K562 (cell line): ENCODE results near the gene AMZ2. TPM values are rescaled to one million over a fixed set of nuclear protein-coding genes. Genes with fewer than 3 reads are reported as not detected.
"Not testable (repeated sequence)": the region's sequence is repeated elsewhere in the genome, so short reads cannot be mapped to it uniquely, and the experiment has no call there.

Source experiments
- ATAC-seq: fragments of 200-7000 bp; cut with Tn5 transposase; 3 replicates; pipeline ENCODE4 v1.9.1; 2020; ENCODE audit warnings: moderate library complexity
- BruUV-seq: library from RNA; stranded (reverse); fragments of 400-500 nt; replicated peaks from 2 replicates; lab custom pipeline; 2021; lab: Mats Ljungman, UMichigan
- CTCF ChIA-PET: fragments of 300-600 bp; formaldehyde crosslinking; extraction: SDS; loops from one replicate; lab custom pipeline; 2021; ENCODE audit warnings: low intra/inter-chr PET ratio; lab: Yijun Ruan, JAX
- POLR2A ChIA-PET: fragments of 300-600, 350-650 bp; sonication (Branson Sonifier 250); formaldehyde crosslinking; extraction: SDS; loops from one replicate; lab custom pipeline; 2021; ENCODE audit warnings: antibody characterized with exemption, inconsistent platforms; lab: Yijun Ruan, JAX
- DNase-seq, 4 experiments: peaks; one replicate each; pipeline versions ENCODE4 v3.0.0 to v3.0.0-alpha.2; 2011 to 2018; ENCODE audit warnings: low spot score in 3 of 4, mixed read lengths in 3 of 4; ENCODE audit errors: extremely low read depth in 1 of 4
- FAIRE-seq: peaks from 2 replicates; lab custom pipeline; 2011; peaks lifted over from hg19 to GRCh38; lab: Jason Lieb, UNC
- H2AFZ ChIP-seq: 2 replicates; pipeline ENCODE4 v1.6.0; 2011; ENCODE audit warnings: low read depth, low read length, control low read depth, inconsistent platforms
- H3K27ac ChIP-seq: fragments of 200-600 bp; 3 replicates; pipeline ENCODE4 v1.8.0; 2011; ENCODE audit warnings: low read depth, mild to moderate bottlenecking, control low read depth, inconsistent platforms, low read length, moderate library complexity, mixed read lengths; ENCODE audit errors: extremely low read depth
- H3K27me3 ChIP-seq, 2 experiments: fragments of 300-600 bp in 1 of 2; 2 replicates in 1 of 2; 3 replicates in 1 of 2; pipeline versions ENCODE4 v1.6.0 to v1.8.0; 2011; ENCODE audit warnings: inconsistent platforms in 2 of 2, low read length in 2 of 2, mild to moderate bottlenecking in 1 of 2, mixed read lengths in 1 of 2, moderate library complexity in 1 of 2; ENCODE audit not compliant: control insufficient read depth in 2 of 2, insufficient read depth in 2 of 2
- H3K36me3 ChIP-seq: fragments of 300-600 bp; 3 replicates; pipeline ENCODE4 v1.8.0; 2011; ENCODE audit warnings: mild to moderate bottlenecking, low read length, inconsistent platforms; ENCODE audit not compliant: control insufficient read depth, insufficient read depth
- H3K4me1 ChIP-seq, 2 experiments: fragments of 200-600 bp in 1 of 2; replicated peaks in 1 of 2; 2 replicates in 1 of 2; 3 replicates in 1 of 2; pipeline versions ENCODE4 v1.5.1 to v1.8.0; 2011; ENCODE audit warnings: inconsistent platforms in 2 of 2, low read length in 2 of 2, mild to moderate bottlenecking in 1 of 2, mixed read lengths in 1 of 2, moderate library complexity in 1 of 2; ENCODE audit not compliant: control insufficient read depth in 2 of 2, insufficient read depth in 2 of 2
- H3K4me2 ChIP-seq: 2 replicates; pipeline ENCODE4 v1.6.1; 2011; ENCODE audit warnings: low read length, control low read depth, inconsistent platforms, mixed read lengths; ENCODE audit not compliant: insufficient read depth
- H3K4me3 ChIP-seq: fragments of 200-600 bp; sonication (generic), shearing (Covaris generic); 2 replicates; pipeline ENCODE4 v1.5.1; 2016; ENCODE audit warnings: control low read depth, inconsistent platforms
- H3K79me2 ChIP-seq: fragments of 200-600 bp; 3 replicates; pipeline ENCODE4 v1.8.0; 2011; ENCODE audit warnings: low read length, inconsistent platforms; ENCODE audit not compliant: control insufficient read depth, insufficient read depth
- H3K9ac ChIP-seq, 2 experiments: 2 replicates each; pipeline versions ENCODE4 v1.6.0 to v1.6.1; 2011; ENCODE audit warnings: low read depth in 2 of 2, low read length in 2 of 2, control low read depth in 1 of 2, inconsistent platforms in 1 of 2, mild to moderate bottlenecking in 1 of 2, mixed read lengths in 1 of 2; ENCODE audit not compliant: insufficient read depth in 1 of 2
- H3K9me1 ChIP-seq: one replicate; pipeline ENCODE4 v1.6.0; 2011; ENCODE audit warnings: inconsistent platforms, mild to moderate bottlenecking, low read length, moderate library complexity; ENCODE audit not compliant: control insufficient read depth, insufficient read depth
- H3K9me3 ChIP-seq: replicated peaks from 2 replicates; pipeline ENCODE4 v1.5.1; 2011; ENCODE audit warnings: low read depth, low read length, inconsistent platforms; ENCODE audit not compliant: control insufficient read depth, insufficient read depth
- H4K20me1 ChIP-seq: replicated peaks from 2 replicates; pipeline ENCODE4 v1.6.1; 2011; ENCODE audit warnings: low read length, inconsistent platforms, mixed read lengths; ENCODE audit not compliant: control insufficient read depth, insufficient read depth
- WGBS: fragments of 100-300 bp; shearing (Covaris generic); methylation state at CpG from one replicate; pipeline ENCODE4 v1.1.6; 2016; ENCODE audit warnings: low coverage, mixed read lengths; ENCODE audit not compliant: insufficient coverage; ENCODE audit errors: missing lambda C conversion rate; 5-methylcytosine and 5-hydroxymethylcytosine counted together
- in situ Hi-C: fragments of 300-500 bp; cut with MboI; formaldehyde crosslinking; loops from 4 replicates; pipeline ENCODE4 v1.15.0; 2018; ENCODE audit warnings: inconsistent platforms, mixed read lengths
- intact Hi-C: fragments of 100-400 bp; cut with micrococcal nuclease; formaldehyde crosslinking; loops from 2 replicates; pipeline ENCODE4 v1.14.2; 2022
- polyA plus RNA-seq, 8 experiments: library from polyadenylated mRNA; depleted of rRNA in 4 of 8; stranded (reverse) in 5 of 8; unstranded in 3 of 8; fragments of >200 nt; fragmentation: Nextera tagmentation in 2 of 8; fragmentation: Illumina TruSeq in 1 of 8; extraction: Ambion mirVana in 2 of 8; extraction: Trizol in 1 of 8; gene quantifications; 2 replicates each; pipeline versions ENCODE4 v1.2.1 to v1.2.3, GENCODE V29; 2011 to 2014; ENCODE audit warnings: inconsistent platforms in 1 of 8, missing spikeins in 1 of 8
- total RNA-seq, 7 experiments: library from RNA; depleted of rRNA in 6 of 7; stranded (reverse); fragments of >200 nt in 6 of 7; fragmentation: Illumina TruSeq in 2 of 7; extraction: Trizol in 2 of 7; gene quantifications; 2 replicates each; pipeline versions ENCODE4 v1.2.1 to v1.2.3, GENCODE V29; 2011 to 2021; ENCODE audit warnings: low replicate concordance in 1 of 7

AMZ2 gene
- total and polyA plus RNA-seq, 9 of the 15 experiments (the other 6 are each of a cell fraction or from before 2014, with no cell fraction given): 22.6 to 92.2 (median 52.6) TPM

DNA sequence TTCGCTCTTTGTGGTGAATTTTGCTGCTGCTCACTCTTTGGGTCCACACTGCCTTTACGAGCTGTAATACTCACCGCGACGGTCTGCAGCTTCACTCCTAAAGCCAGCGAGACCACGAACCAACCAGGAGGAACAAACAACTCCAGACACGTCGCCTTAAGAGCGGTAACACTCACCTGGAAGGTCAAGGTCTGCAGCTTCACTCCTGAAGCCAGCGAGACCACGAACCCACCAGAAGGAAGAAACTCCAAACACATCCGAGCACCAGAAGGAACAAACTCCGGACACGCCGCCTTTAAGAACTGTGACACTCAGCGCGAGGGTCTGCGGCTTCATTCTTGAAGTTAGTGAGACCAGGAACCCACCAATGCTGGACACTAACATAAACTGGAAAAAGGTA is 39.2 kb upstream of the AMZ2 start:
- WGBS: 62% methylated on average over 18 of the region's 19 CpGs
- not testable (repeated sequence) for DNase-seq

DNA sequence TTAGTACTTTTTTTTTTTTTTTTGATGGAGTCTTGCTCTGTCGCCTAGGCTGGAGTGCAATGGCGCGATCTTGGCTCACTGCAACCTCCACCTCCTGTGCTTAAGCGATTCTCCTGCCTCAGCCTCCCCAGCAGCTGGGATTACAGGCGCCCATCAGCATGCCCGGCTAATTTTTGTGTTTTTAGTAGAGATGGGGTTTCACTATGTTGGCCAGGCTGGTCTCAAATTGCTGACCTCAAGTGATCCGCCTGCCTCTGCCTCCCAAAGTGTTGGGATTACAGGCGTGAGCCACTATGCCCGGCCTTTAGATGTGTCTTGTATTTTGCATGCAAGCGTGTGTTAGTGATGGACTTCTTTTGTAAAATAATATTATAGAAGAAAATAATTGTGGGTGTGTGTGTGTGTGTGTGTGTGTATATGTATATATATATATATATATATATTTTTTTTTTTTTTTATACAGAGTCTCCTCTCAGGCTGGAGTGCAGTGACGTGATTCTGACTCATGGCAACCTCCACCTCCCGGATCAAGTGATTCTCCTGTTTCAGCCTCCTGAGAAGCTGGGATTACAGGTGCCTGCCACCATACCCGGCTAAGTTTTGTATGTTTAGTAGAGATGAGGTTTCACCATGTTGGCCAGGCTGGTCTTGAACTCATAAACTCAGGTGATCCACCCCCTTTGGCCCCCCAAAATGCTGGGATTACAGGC is 38.5 kb upstream of the AMZ2 start:
- H3K9me1 ChIP-seq, H3K9me3 ChIP-seq, CTCF ChIA-PET, intact Hi-C loops, H3K27me3 ChIP-seq, DNase-seq, FAIRE-seq, BruUV-seq, H2AFZ ChIP-seq, H3K36me3 ChIP-seq, H3K4me3 ChIP-seq, H3K79me2 ChIP-seq, ATAC-seq, H3K4me2 ChIP-seq, H3K27ac ChIP-seq, in situ Hi-C loops, H4K20me1 ChIP-seq, H3K9ac ChIP-seq: not testable (repeated sequence)
- POLR2A ChIA-PET: interaction anchor here (0.6 to 0.7 kb wide), 2 partner anchors 101 to 174 kb away, joined by 3 to 5 read pairs; partner anchors contain the start of gene KPNA2
- peaks cover 3 to 18% of the 10 kb centered on the region in 2 experiments; a peak in 3 of 5 replicates for H3K4me1 ChIP-seq
- WGBS: 37% methylated on average over 13 of the region's 13 CpGs

More for the DNA sequence above, 39.2 kb upstream of the AMZ2 start:
- ATAC-seq, FAIRE-seq, H3K27me3 ChIP-seq, BruUV-seq, H3K27ac ChIP-seq, H3K9me1 ChIP-seq, H3K9ac ChIP-seq, H2AFZ ChIP-seq, intact Hi-C loops, H3K9me3 ChIP-seq, H3K4me3 ChIP-seq, H4K20me1 ChIP-seq, CTCF ChIA-PET, H3K79me2 ChIP-seq, H3K4me2 ChIP-seq, H3K36me3 ChIP-seq, in situ Hi-C loops: not testable (repeated sequence)
- POLR2A ChIA-PET: interaction anchor here (0.6 kb wide), 1 partner anchor 100 kb away, joined by 3 read pairs; no protein-coding TSS in a partner anchor
- H3K4me1 ChIP-seq: peaks cover 3 to 18% of the 10 kb centered on the region in 2 experiments; a peak in 2 of 5 replicates
